Mesenchymal stem cell (in vitro differentiated cells and primary cell): ENCODE data around the gene EIF4E3.

ENCODE experiments used
- DNase-seq: peaks from one replicate; pipeline ENCODE4 v3.0.0-alpha.2; 2013
- H2AFZ ChIP-seq: one replicate; pipeline ENCODE4 v1.6.1; 2013; ENCODE audit warnings: low read depth, mild to moderate bottlenecking, control low read depth, inconsistent platforms, low read length, moderate library complexity
- H2AK5ac ChIP-seq: 2 replicates; pipeline ENCODE4 v1.6.1; 2013; ENCODE audit warnings: low read length, moderate library complexity, mild to moderate bottlenecking, inconsistent platforms; ENCODE audit not compliant: severe bottlenecking
- H2BK120ac ChIP-seq: one replicate; pipeline ENCODE4 v1.6.1; 2013; ENCODE audit warnings: low read depth, mild to moderate bottlenecking, inconsistent platforms, low read length, moderate library complexity
- H2BK12ac ChIP-seq, 2 experiments: one replicate each; pipeline ENCODE4 v1.6.1; 2013; ENCODE audit warnings: inconsistent platforms in 2 of 2, low read length in 2 of 2, mild to moderate bottlenecking in 2 of 2, moderate library complexity in 2 of 2, control low read depth in 1 of 2
- H2BK15ac ChIP-seq: one replicate; pipeline ENCODE4 v1.6.1; 2013; ENCODE audit warnings: mild to moderate bottlenecking, low read depth, inconsistent platforms; ENCODE audit not compliant: poor library complexity, severe bottlenecking
- H2BK5ac ChIP-seq: 2 replicates; pipeline ENCODE4 v1.6.1; 2013; ENCODE audit warnings: low read depth, mild to moderate bottlenecking, low read length, control low read depth, inconsistent platforms; ENCODE audit not compliant: poor library complexity, severe bottlenecking
- H3K14ac ChIP-seq, 2 experiments: one replicate each; pipeline ENCODE4 v1.6.1; 2013; ENCODE audit warnings: inconsistent platforms in 2 of 2, low read length in 2 of 2, control low read depth in 1 of 2, mild to moderate bottlenecking in 1 of 2, moderate library complexity in 1 of 2
- H3K18ac ChIP-seq, 2 experiments: one replicate each; pipeline ENCODE4 v1.6.1; 2013; ENCODE audit warnings: inconsistent platforms in 2 of 2, low read length in 2 of 2, control low read depth in 1 of 2, low read depth in 1 of 2, mild to moderate bottlenecking in 1 of 2
- H3K23ac ChIP-seq, 2 experiments: one replicate each; pipeline ENCODE4 v1.6.1; 2013; ENCODE audit warnings: inconsistent platforms in 2 of 2, low read length in 2 of 2, mild to moderate bottlenecking in 2 of 2, moderate library complexity in 2 of 2, control low read depth in 1 of 2
- H3K27ac ChIP-seq: 2 replicates; pipeline ENCODE4 v1.5.1; 2013; ENCODE audit warnings: mild to moderate bottlenecking, moderate library complexity, low read length, control low read depth, inconsistent platforms; ENCODE audit not compliant: poor library complexity, severe bottlenecking
- H3K27me3 ChIP-seq, 2 experiments: 2 replicates each; pipeline versions ENCODE4 v1.6.1 to v1.7.0; 2013; ENCODE audit warnings: low read length in 2 of 2, mild to moderate bottlenecking in 2 of 2, moderate library complexity in 2 of 2, control low read depth in 1 of 2, inconsistent platforms in 1 of 2; ENCODE audit not compliant: control insufficient read depth in 1 of 2, insufficient read depth in 1 of 2
- H3K36me3 ChIP-seq, 2 experiments: 2 replicates each; pipeline versions ENCODE4 v1.6.1 to v1.7.0; 2013; ENCODE audit warnings: low read length in 2 of 2, control low read depth in 1 of 2, inconsistent platforms in 1 of 2, low read depth in 1 of 2, mild to moderate bottlenecking in 1 of 2; ENCODE audit not compliant: insufficient read depth in 2 of 2, control insufficient read depth in 1 of 2
- H3K4ac ChIP-seq, 2 experiments: one replicate each; pipeline ENCODE4 v1.6.1; 2013; ENCODE audit warnings: inconsistent platforms in 2 of 2, low read length in 2 of 2, mild to moderate bottlenecking in 2 of 2, moderate library complexity in 2 of 2, control low read depth in 1 of 2, low read depth in 1 of 2
- H3K4me1 ChIP-seq: 2 replicates; pipeline ENCODE4 v1.6.1; 2013; ENCODE audit warnings: low read depth, low read length, control low read depth; ENCODE audit not compliant: control insufficient read depth, insufficient read depth
- H3K4me2 ChIP-seq: 2 replicates; pipeline ENCODE4 v1.6.1; 2013; ENCODE audit warnings: low read length, mild to moderate bottlenecking, inconsistent platforms; ENCODE audit not compliant: poor library complexity, severe bottlenecking
- H3K4me3 ChIP-seq, 2 experiments: 2 replicates each; pipeline versions ENCODE4 v1.5.1 to v1.7.0; 2013; ENCODE audit warnings: low read length in 2 of 2, mild to moderate bottlenecking in 2 of 2, control low read depth in 1 of 2, low read depth in 1 of 2; ENCODE audit not compliant: insufficient read depth in 1 of 2
- H3K79me1 ChIP-seq: replicated peaks from 2 replicates; pipeline ENCODE4 v1.6.1; 2013; ENCODE audit warnings: mild to moderate bottlenecking, control low read depth, low read length, inconsistent platforms; ENCODE audit not compliant: poor library complexity, severe bottlenecking
- H3K9ac ChIP-seq: 2 replicates; pipeline ENCODE4 v1.7.0; 2013; ENCODE audit warnings: mild to moderate bottlenecking, low read length, moderate library complexity
- H3K9me3 ChIP-seq: 2 replicates; pipeline ENCODE4 v1.7.0; 2013; ENCODE audit warnings: mild to moderate bottlenecking, low read length; ENCODE audit not compliant: control insufficient read depth
- H4K8ac ChIP-seq: one replicate; pipeline ENCODE4 v1.6.1; 2013; ENCODE audit warnings: inconsistent platforms, mild to moderate bottlenecking, low read length, moderate library complexity
- H4K91ac ChIP-seq: one replicate; pipeline ENCODE4 v1.6.1; 2013; ENCODE audit warnings: mild to moderate bottlenecking, low read length, inconsistent platforms
- WGBS: methylation state at CpG from one replicate; pipeline ENCODE4 v1.1.7; 2013; ENCODE audit warnings: mixed read lengths; 5-methylcytosine and 5-hydroxymethylcytosine counted together

Gene EIF4E3

DNA sequence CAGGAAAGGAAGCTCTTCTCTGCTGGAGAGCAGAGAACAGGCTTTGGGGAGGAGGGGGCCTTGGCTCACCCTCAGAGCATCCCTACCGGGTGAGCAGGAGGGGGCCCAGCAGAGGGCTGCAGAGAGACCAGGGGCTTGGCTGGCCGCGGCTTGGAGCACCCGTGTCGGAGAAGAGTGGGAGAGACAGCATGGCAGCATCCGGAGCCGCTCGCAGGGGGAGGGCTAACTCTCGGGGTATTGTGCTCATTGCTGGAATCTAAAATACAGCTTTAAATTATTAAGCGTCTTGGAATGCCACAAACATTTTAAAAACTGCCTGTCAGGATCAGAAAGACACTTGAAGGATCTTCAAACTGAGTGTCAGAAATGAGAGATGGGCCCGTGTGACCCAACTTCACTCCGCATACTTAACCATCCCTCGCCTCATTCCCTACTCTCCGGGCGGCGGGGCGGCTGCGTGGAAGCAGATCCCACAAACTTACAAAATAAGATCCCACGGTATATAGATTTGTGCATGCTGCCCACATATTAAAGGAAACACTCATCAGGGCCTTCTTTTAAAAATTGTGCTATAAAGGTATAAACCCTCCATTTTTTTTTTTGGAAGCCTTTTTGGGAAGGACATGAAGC, 53.9 kb downstream of the EIF4E3 start:
- WGBS, result 93% methylated on average over 19 of the region's 19 CpGs
- H2BK12ac ChIP-seq, result no peak overlapping the region

DNA sequence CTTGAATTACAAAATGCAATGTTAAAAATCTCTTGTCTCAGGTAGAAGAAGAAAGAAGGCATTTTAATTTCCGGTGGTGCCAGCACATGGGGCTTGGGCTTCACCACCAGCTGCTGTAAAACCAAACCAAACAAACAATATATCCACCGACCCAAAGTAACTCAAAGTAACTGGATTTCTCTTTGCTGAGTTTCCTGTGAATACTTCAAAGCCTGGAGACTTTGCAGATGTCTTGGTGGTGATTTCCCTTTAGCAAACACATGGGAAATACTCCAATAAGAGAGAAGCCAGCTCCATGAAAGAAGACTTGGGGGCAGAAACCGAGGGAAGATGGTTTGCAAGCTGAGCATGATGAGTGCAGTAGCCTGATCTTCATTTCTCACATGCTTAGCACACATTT, 62.6 kb downstream of the EIF4E3 start:
- H4K91ac ChIP-seq, result no peak overlapping the region
- H3K4me1 ChIP-seq, result no peaks in the 10 kb centered on the region
- no peak overlapping the region for H2AK5ac ChIP-seq
- no peak overlapping the region for H3K4me3 ChIP-seq
- no peak overlapping the region for H4K8ac ChIP-seq
- H3K9me3 ChIP-seq, result no peaks in the 10 kb centered on the region
- H3K18ac ChIP-seq, result no peak overlapping the region
- H3K79me1 ChIP-seq, result no peaks in the 10 kb centered on the region
- no peak overlapping the region for H2BK15ac ChIP-seq
- H3K4me2 ChIP-seq, result no peak overlapping the region
- WGBS, result 71% methylated on average over 2 of the region's 3 CpGs
- no peak overlapping the region for H3K14ac ChIP-seq
- no peak overlapping the region for H2BK5ac ChIP-seq
- H3K36me3 ChIP-seq, result no peaks in the 10 kb centered on the region
- no peak overlapping the region for H3K23ac ChIP-seq
- no peak overlapping the region for H2BK12ac ChIP-seq
- no peak overlapping the region for H3K9ac ChIP-seq
- no peaks in the 10 kb centered on the region for H3K27me3 ChIP-seq
- no peak overlapping the region for H2AFZ ChIP-seq
- no peak overlapping the region for H2BK120ac ChIP-seq
- no peak for DNase-seq
- H3K4ac ChIP-seq, result no peak overlapping the region
- no peak overlapping the region for H3K27ac ChIP-seq

More for the DNA sequence above, 53.9 kb downstream of the EIF4E3 start:
- Histone ChIP-seq H3K27ac (no peak overlapping the region), H4K91ac (no peak overlapping the region), H2BK15ac (no peak overlapping the region), H3K4me3 (no peak overlapping the region), H3K4me2 (no peak overlapping the region), H3K18ac (no peak overlapping the region), H3K79me1 (no peaks in the 10 kb centered on the region), H2BK5ac (no peak overlapping the region), H3K23ac (no peak overlapping the region), H3K9me3 (no peaks in the 10 kb centered on the region), H3K14ac (no peak overlapping the region), H3K4ac (no peak overlapping the region), H3K9ac (no peak overlapping the region), H3K27me3 (no peaks in the 10 kb centered on the region), H4K8ac (no peak overlapping the region), H3K4me1 (peaks cover 10% of the 10 kb centered on the region), H3K36me3 (no peaks in the 10 kb centered on the region), H2AK5ac (no peak overlapping the region), H2AFZ (no peak overlapping the region), H2BK120ac (no peak overlapping the region)
- DNase-seq, result no peak

DNA sequence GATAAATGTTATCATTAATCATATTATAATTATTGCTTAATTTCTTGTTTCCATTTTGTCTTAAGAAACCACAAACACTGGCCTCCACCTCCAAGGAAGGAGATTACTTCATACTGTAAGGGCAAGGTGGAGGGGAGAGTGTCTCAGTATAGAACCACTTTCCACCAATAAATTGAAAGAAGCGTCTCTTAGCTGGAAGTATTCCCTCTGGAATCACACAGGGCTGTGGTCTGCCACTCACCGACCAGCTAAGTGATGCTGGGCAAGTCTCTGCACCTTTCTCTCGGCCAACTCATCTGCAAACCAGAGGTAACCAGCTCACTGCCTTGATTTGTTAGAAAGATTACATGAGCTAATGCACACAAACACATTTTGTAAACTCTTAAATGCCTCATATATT, 63.1 kb downstream of the EIF4E3 start:
- Histone ChIP-seq H3K18ac (no peak overlapping the region), H3K9me3 (no peaks in the 10 kb centered on the region), H2AFZ (no peak overlapping the region), H3K27me3 (no peaks in the 10 kb centered on the region), H2BK5ac (no peak overlapping the region), H2BK15ac (no peak overlapping the region), H3K79me1 (no peaks in the 10 kb centered on the region), H3K14ac (no peak overlapping the region), H3K9ac (no peak overlapping the region), H2AK5ac (no peak overlapping the region), H3K4me2 (no peak overlapping the region), H4K91ac (no peak overlapping the region), H2BK12ac (no peak overlapping the region), H3K4me1 (no peaks in the 10 kb centered on the region), H2BK120ac (no peak overlapping the region), H3K23ac (no peak overlapping the region), H3K4me3 (no peak overlapping the region), H3K36me3 (no peaks in the 10 kb centered on the region), H3K27ac (no peak overlapping the region), H3K4ac (no peak overlapping the region), H4K8ac (no peak overlapping the region)
- 75% methylated on average over 3 of the region's 3 CpGs for WGBS
- DNase-seq, result no peak

DNA sequence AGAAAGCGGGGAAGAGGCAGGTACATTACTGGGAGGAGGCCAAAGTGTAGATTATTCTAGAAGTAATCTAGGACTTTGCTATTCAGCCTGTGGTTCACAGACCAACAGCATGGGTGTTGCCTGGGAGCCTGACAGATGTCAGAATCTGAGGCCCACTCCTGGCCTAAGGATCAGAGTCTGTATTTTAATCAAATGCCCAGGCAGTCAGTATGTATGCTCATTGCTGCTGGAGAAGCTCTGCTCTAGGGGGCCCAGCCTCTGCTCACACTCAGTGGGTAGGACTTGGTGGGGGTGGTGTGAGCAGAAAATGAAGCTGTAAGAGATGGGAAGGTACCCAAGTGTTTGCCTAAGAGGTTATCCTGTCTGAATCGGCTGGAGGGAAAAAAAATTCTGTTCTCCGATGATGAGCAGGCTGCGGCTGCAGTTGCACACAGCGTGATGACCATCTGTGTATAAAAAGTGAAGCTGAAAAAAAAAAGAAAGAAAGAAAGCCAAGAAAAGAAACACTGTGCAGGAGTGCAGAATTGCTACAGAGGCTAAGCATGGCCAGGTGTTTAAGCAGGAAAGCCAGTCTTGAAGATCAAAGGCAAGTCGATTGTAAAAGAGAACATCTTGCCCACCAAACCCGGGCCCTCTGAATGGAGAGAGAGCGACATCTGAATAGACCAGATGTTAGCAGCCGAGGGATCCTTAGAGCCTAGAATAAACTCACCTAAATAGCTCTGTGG, 65.2 kb downstream of the EIF4E3 start:
- Histone ChIP-seq H2AFZ (no peak overlapping the region), H3K27ac (no peak overlapping the region), H4K91ac (no peak overlapping the region), H3K4ac (no peak overlapping the region), H2BK120ac (no peak overlapping the region), H2BK12ac (no peak overlapping the region), H3K36me3 (no peaks in the 10 kb centered on the region), H3K4me2 (no peak overlapping the region), H3K4me1 (no peaks in the 10 kb centered on the region), H3K23ac (no peak overlapping the region), H4K8ac (no peak overlapping the region), H2BK15ac (no peak overlapping the region), H3K14ac (no peak overlapping the region), H3K18ac (no peak overlapping the region), H3K27me3 (no peaks in the 10 kb centered on the region), H3K4me3 (no peak overlapping the region), H3K79me1 (no peaks in the 10 kb centered on the region), H3K9me3 (no peaks in the 10 kb centered on the region), H2BK5ac (no peak overlapping the region), H2AK5ac (no peak overlapping the region), H3K9ac (no peak overlapping the region)
- no peak for DNase-seq
- 87% methylated on average over 9 of the region's 9 CpGs for WGBS
